MCF 10A (cell line): Measurements from ENCODE around the gene MCUB. TPM values are rescaled to one million over a fixed set of nuclear protein-coding genes. Genes with fewer than 3 reads are reported as not detected.

Experiments used
- BruUV-seq: library from RNA; stranded (reverse); fragments of 400-500 nt; replicated peaks from 2 replicates; lab custom pipeline; 2021; lab: Mats Ljungman, UMichigan
- CTCF ChIA-PET: fragments of 300-600 bp; sonication (Branson Sonifier 250); formaldehyde crosslinking; extraction: SDS; loops from one replicate; lab custom pipeline; 2021; ENCODE audit warnings: antibody characterized with exemption, inconsistent platforms; lab: Yijun Ruan, JAX
- POLR2A ChIA-PET: fragments of 300-600, 350-650 bp; sonication (Branson Sonifier 250); formaldehyde crosslinking; extraction: SDS; loops from one replicate; lab custom pipeline; 2020; ENCODE audit warnings: antibody characterized with exemption, inconsistent platforms; lab: Yijun Ruan, JAX
- DNase-seq: peaks from one replicate; pipeline ENCODE4 v3.0.0-alpha.2; 2018; ENCODE audit not compliant: unreplicated experiment
- H3K27ac Mint-ChIP-seq: one replicate; pipeline ENCODE4 v1.8.0; 2022; ENCODE audit warnings: mild to moderate bottlenecking, low read depth, mixed read lengths; ENCODE audit not compliant: unreplicated experiment
- H3K27me3 Mint-ChIP-seq: one replicate; pipeline ENCODE4 v1.8.0; 2022; ENCODE audit warnings: mixed read lengths; ENCODE audit not compliant: insufficient read depth, unreplicated experiment
- H3K36me3 Mint-ChIP-seq: one replicate; pipeline ENCODE4 v1.8.0; 2022; ENCODE audit warnings: mild to moderate bottlenecking, moderate library complexity, mixed read lengths; ENCODE audit not compliant: insufficient read depth, unreplicated experiment
- H3K4me1 Mint-ChIP-seq: one replicate; pipeline ENCODE4 v1.8.0; 2022; ENCODE audit warnings: mixed read lengths; ENCODE audit not compliant: insufficient read depth, unreplicated experiment
- H3K4me3 Mint-ChIP-seq: one replicate; pipeline ENCODE4 v1.8.0; 2022; ENCODE audit warnings: mild to moderate bottlenecking, moderate library complexity, mixed read lengths; ENCODE audit not compliant: unreplicated experiment
- H3K9me3 Mint-ChIP-seq: one replicate; pipeline ENCODE4 v1.8.0; 2022; ENCODE audit warnings: mixed read lengths; ENCODE audit not compliant: unreplicated experiment
- intact Hi-C: fragments of 100-400 bp; cut with micrococcal nuclease; formaldehyde crosslinking; loops from 2 replicates; pipeline ENCODE4 v1.14.1; 2022
- total RNA-seq: library from RNA; stranded (reverse); gene quantifications from 2 replicates; pipeline ENCODE4 v1.2.3, GENCODE V29; 2022
- TF ChIP-seq, protein P1 (sequence below): fragments of 200-600 bp; IDR thresholded peaks from one replicate; pipeline ENCODE4 v1.8.0; 2022; ENCODE audit warnings: antibody characterized with exemption, mild to moderate bottlenecking; ENCODE audit not compliant: unreplicated experiment

The MCUB gene
- total RNA-seq, 1 experiment from 2014 or later: 16.3 TPM

GRCh38 chr4:109571494-109571893, 11.4 kb downstream of the MCUB start:
- Mint-ChIP-seq H3K9me3 (no peaks in the 10 kb centered on the region), H3K27ac (no peak overlapping the region), H3K36me3 (no peaks in the 10 kb centered on the region), H3K4me1 (no peaks in the 10 kb centered on the region), H3K4me3 (no peak overlapping the region), H3K27me3 (no peaks in the 10 kb centered on the region)
- BruUV-seq: no TSS peak
- no peak for DNase-seq
- ChIA-PET POLR2A (interaction anchor here (1.4 kb wide), 1 partner anchor 12 kb away, joined by 5 read pairs; the partner anchor contains the start of gene MCUB), CTCF (interaction anchor here (0.7 to 1.3 kb wide), 4 partner anchors 48 to 407 kb away, joined by 3 to 5 read pairs (median 3); no protein-coding TSS in a partner anchor)
- TF ChIP-seq, protein P1, sequence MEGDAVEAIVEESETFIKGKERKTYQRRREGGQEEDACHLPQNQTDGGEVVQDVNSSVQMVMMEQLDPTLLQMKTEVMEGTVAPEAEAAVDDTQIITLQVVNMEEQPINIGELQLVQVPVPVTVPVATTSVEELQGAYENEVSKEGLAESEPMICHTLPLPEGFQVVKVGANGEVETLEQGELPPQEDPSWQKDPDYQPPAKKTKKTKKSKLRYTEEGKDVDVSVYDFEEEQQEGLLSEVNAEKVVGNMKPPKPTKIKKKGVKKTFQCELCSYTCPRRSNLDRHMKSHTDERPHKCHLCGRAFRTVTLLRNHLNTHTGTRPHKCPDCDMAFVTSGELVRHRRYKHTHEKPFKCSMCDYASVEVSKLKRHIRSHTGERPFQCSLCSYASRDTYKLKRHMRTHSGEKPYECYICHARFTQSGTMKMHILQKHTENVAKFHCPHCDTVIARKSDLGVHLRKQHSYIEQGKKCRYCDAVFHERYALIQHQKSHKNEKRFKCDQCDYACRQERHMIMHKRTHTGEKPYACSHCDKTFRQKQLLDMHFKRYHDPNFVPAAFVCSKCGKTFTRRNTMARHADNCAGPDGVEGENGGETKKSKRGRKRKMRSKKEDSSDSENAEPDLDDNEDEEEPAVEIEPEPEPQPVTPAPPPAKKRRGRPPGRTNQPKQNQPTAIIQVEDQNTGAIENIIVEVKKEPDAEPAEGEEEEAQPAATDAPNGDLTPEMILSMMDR: no peak
- intact Hi-C loops: loop anchor here (5.0 kb wide), 1 partner anchor 144 kb away; no protein-coding TSS in a partner anchor

DNA sequence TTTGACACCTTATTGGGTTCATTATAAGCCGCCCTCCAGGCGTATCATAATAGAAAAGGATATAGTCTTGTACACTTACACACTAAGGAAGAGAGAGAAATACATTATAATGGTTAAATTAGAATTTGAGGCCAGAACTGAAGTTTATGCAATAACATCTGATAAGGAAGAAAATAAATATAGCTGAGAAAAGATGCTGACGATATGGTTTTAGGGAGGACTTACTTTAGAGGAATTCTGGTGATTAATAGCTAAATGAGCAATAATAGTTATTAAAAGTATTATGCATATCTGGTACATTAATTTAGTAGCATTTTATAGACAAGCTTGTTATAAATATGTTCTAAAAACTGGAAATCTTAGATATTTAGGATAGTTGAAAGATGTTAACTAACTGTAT, 12.1 kb downstream of the MCUB start:
- no peak for DNase-seq
- intact Hi-C loops: loop anchor here (5.0 kb wide), 1 partner anchor 145 kb away; no protein-coding TSS in a partner anchor
- H3K36me3 Mint-ChIP-seq: no peaks in the 10 kb centered on the region
- no peak overlapping the region for H3K27ac Mint-ChIP-seq
- BruUV-seq: no TSS peak
- no peak overlapping the region for H3K4me3 Mint-ChIP-seq
- ChIA-PET POLR2A (interaction anchor here (0.6 to 1.4 kb wide), 2 partner anchors 11 to 13 kb away, joined by 3 to 5 read pairs; partner anchors contain the start of gene MCUB), CTCF (interaction anchor here (0.6 to 1.3 kb wide), 4 partner anchors 48 to 640 kb away, joined by 3 to 5 read pairs (median 3); no protein-coding TSS in a partner anchor)
- H3K9me3 Mint-ChIP-seq: no peaks in the 10 kb centered on the region
- no peaks in the 10 kb centered on the region for H3K4me1 Mint-ChIP-seq
- TF ChIP-seq, protein P1: no peak
- no peaks in the 10 kb centered on the region for H3K27me3 Mint-ChIP-seq

- H3K36me3 Mint-ChIP-seq: no peaks in the 10 kb centered on the region
- no peaks in the 10 kb centered on the region for H3K9me3 Mint-ChIP-seq
- H3K27ac Mint-ChIP-seq: no peak overlapping the region
- TF ChIP-seq, protein P1: no peak
- no peaks in the 10 kb centered on the region for H3K27me3 Mint-ChIP-seq
- intact Hi-C loops: loop anchor here (5.0 kb wide), 1 partner anchor 147 kb away; no protein-coding TSS in a partner anchor
- no peak overlapping the region for H3K4me3 Mint-ChIP-seq
- ChIA-PET CTCF (interaction anchor here (0.6 to 1.5 kb wide), 8 partner anchors 9 to 211 kb away, joined by 3 to 8 read pairs (median 3); no protein-coding TSS in a partner anchor), POLR2A (interaction anchor here (1.3 to 1.6 kb wide), 2 partner anchors 13 to 14 kb away, joined by 3 to 4 read pairs; partner anchors contain the start of gene MCUB)
- BruUV-seq: no TSS peak
- peak; percentile 32 for DNase-seq
- H3K4me1 Mint-ChIP-seq: no peaks in the 10 kb centered on the region
Observed at GRCh38 chr4:109574443-109574850, 14.4 kb downstream of the MCUB start.
